GM23338 (cell line): ENCODE data around the gene CCRL2.

Experiments
- CREB1 ChIP-seq: fragments of 250-450 bp; sonication (Bioruptor Pico); IDR thresholded peaks from 2 replicates; pipeline ENCODE4 v1.5.0; 2020; ENCODE audit warnings: low read depth, mild to moderate bottlenecking, moderate library complexity
- CTCF ChIP-seq, 2 experiments: fragments of 200-600 bp in 1 of 2; sonication (generic) in 1 of 2; conservative IDR thresholded peaks; 2 replicates each; pipeline versions ENCODE4 v1.5.1 to v1.6.1; 2016 to 2017; ENCODE audit warnings: antibody characterized with exemption in 2 of 2, low read depth in 2 of 2, mild to moderate bottlenecking in 2 of 2, moderate library complexity in 1 of 2
- ETS1 ChIP-seq: IDR thresholded peaks from 2 replicates; pipeline ENCODE4 v1.6.1; 2016; ENCODE audit warnings: antibody characterized with exemption
- EZH2 ChIP-seq: fragments of 200-600 bp; sonication (generic); IDR thresholded peaks from one replicate; pipeline ENCODE4 v1.8.0; 2017; ENCODE audit warnings: antibody characterized with exemption, mild to moderate bottlenecking, low read depth; ENCODE audit not compliant: unreplicated experiment
- EZH2phosphoT487 ChIP-seq: fragments of 200-600 bp; sonication (generic); IDR thresholded peaks from one replicate; pipeline ENCODE4 v1.8.1; 2018; ENCODE audit warnings: antibody characterized with exemption; ENCODE audit not compliant: unreplicated experiment
- JUNB ChIP-seq: IDR thresholded peaks from one replicate; pipeline ENCODE4 v1.6.1; 2016; ENCODE audit warnings: antibody characterized with exemption; ENCODE audit not compliant: unreplicated experiment
- NANOG ChIP-seq: IDR thresholded peaks from 2 replicates; pipeline ENCODE4 v1.6.1; 2016; ENCODE audit warnings: antibody characterized with exemption, borderline replicate concordance
- POLR2AphosphoS5 ChIP-seq: IDR thresholded peaks from 2 replicates; pipeline ENCODE4 v1.6.1; 2016; ENCODE audit warnings: antibody characterized with exemption, low read depth
- REST ChIP-seq: IDR thresholded peaks from one replicate; pipeline ENCODE4 v1.6.1; 2018; ENCODE audit warnings: antibody characterized with exemption; ENCODE audit not compliant: unreplicated experiment
- STAT1 ChIP-seq: IDR thresholded peaks from one replicate; pipeline ENCODE4 v1.6.1; 2016; ENCODE audit warnings: antibody characterized with exemption; ENCODE audit not compliant: unreplicated experiment
- ZNF114 ChIP-seq: fragments of 250-450 bp; sonication (Bioruptor Pico); IDR thresholded peaks from 2 replicates; pipeline ENCODE4 v1.5.0; 2020; ENCODE audit warnings: mild to moderate bottlenecking, moderate library complexity
- ZNF331 ChIP-seq: fragments of 250-450 bp; sonication (Bioruptor Pico); IDR thresholded peaks from 2 replicates; pipeline ENCODE4 v1.5.0; 2020; ENCODE audit warnings: low read depth, mild to moderate bottlenecking, moderate library complexity
- TF ChIP-seq, protein P1 (sequence below): fragments of 250-450 bp; sonication (Bioruptor Pico); IDR thresholded peaks from 2 replicates; pipeline ENCODE4 v1.5.0; 2020; ENCODE audit warnings: mild to moderate bottlenecking, moderate library complexity

GRCh38 chr3:46395210-46395661 is 11.8 kb upstream of the CCRL2 start:
- TF ChIP-seq CTCF (conservative IDR thresholded peaks at IDR 0.05; ENCODE audit: low read depth in 2 of 2) (peak; percentile 40 to 57), EZH2phosphoT487 (no peak), ETS1 (no peak), POLR2AphosphoS5 (no peak), EZH2 (no peak), CREB1 (CRISPR knock-in tag) (no peak), REST (no peak), ZNF331 (CRISPR knock-in tag) (no peak), JUNB (no peak), NANOG (no peak), STAT1 (no peak), ZNF114 (CRISPR knock-in tag) (no peak)
- TF ChIP-seq, protein P1, sequence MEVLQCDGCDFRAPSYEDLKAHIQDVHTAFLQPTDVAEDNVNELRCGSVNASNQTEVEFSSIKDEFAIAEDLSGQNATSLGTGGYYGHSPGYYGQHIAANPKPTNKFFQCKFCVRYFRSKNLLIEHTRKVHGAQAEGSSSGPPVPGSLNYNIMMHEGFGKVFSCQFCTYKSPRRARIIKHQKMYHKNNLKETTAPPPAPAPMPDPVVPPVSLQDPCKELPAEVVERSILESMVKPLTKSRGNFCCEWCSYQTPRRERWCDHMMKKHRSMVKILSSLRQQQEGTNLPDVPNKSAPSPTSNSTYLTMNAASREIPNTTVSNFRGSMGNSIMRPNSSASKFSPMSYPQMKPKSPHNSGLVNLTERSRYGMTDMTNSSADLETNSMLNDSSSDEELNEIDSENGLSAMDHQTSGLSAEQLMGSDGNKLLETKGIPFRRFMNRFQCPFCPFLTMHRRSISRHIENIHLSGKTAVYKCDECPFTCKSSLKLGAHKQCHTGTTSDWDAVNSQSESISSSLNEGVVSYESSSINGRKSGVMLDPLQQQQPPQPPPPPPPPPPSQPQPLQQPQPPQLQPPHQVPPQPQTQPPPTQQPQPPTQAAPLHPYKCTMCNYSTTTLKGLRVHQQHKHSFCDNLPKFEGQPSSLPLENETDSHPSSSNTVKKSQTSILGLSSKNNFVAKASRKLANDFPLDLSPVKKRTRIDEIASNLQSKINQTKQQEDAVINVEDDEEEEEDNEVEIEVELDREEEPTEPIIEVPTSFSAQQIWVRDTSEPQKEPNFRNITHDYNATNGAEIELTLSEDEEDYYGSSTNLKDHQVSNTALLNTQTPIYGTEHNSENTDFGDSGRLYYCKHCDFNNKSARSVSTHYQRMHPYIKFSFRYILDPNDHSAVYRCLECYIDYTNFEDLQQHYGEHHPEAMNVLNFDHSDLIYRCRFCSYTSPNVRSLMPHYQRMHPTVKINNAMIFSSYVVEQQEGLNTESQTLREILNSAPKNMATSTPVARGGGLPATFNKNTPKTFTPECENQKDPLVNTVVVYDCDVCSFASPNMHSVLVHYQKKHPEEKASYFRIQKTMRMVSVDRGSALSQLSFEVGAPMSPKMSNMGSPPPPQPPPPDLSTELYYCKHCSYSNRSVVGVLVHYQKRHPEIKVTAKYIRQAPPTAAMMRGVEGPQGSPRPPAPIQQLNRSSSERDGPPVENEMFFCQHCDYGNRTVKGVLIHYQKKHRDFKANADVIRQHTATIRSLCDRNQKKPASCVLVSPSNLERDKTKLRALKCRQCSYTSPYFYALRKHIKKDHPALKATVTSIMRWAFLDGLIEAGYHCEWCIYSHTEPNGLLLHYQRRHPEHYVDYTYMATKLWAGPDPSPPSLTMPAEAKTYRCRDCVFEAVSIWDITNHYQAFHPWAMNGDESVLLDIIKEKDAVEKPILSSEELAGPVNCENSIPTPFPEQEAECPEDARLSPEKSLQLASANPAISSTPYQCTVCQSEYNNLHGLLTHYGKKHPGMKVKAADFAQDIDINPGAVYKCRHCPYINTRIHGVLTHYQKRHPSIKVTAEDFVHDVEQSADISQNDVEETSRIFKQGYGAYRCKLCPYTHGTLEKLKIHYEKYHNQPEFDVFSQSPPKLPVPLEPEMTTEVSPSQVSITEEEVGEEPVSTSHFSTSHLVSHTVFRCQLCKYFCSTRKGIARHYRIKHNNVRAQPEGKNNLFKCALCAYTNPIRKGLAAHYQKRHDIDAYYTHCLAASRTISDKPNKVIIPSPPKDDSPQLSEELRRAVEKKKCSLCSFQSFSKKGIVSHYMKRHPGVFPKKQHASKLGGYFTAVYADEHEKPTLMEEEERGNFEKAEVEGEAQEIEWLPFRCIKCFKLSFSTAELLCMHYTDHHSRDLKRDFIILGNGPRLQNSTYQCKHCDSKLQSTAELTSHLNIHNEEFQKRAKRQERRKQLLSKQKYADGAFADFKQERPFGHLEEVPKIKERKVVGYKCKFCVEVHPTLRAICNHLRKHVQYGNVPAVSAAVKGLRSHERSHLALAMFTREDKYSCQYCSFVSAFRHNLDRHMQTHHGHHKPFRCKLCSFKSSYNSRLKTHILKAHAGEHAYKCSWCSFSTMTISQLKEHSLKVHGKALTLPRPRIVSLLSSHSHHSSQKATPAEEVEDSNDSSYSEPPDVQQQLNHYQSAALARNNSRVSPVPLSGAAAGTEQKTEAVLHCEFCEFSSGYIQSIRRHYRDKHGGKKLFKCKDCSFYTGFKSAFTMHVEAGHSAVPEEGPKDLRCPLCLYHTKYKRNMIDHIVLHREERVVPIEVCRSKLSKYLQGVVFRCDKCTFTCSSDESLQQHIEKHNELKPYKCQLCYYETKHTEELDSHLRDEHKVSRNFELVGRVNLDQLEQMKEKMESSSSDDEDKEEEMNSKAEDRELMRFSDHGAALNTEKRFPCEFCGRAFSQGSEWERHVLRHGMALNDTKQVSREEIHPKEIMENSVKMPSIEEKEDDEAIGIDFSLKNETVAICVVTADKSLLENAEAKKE (CRISPR knock-in tag): no peak
